ENCODE results near the gene SH3BGRL2.

The SH3BGRL2 gene

DNA sequence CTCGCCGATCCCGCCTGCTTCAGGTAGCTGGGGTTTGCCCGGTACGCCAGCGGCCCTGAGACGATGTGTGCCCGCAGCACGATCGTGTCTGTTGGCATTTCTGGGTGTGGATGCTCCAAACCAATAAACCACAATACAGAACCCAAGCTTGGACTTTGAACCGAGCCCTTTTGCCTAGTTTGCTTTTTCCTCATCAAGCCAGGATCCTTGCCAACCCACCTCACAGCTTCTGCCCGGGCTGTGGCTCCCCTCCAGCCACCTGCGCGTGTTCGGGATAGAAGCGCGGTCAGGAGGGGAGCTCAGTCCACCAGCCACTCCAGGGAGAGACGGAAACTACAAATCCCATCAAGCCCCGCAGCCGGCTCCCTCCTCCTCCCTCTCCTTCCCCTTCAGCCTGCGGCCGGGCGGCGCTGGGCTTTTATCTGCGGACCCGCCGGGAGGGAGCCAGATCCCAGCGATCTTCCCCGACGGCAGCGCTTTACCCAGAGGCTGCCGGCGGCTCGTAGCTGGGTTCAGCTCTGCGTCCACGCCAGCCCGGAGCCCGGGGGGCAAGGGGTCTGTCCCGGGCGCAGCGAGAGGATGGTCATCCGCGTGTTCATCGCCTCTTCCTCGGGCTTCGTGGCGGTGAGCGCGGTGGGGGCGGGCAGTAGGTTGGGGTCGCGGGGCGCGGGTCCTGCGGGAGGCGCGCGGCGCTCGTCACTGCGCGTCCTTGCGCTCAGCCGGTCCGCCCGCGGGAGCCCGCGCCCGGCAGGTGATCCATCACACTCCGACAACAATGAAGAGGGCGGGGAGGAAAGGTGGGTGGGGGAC, at the start of gene SH3BGRL2:
TSS of gene SH3BGRL2 (plus strand) at position 447 of the 810 bp plus-strand sequence. CDS start at position 580, 133 bp downstream.
- no peak for DNase-seq

DNA sequence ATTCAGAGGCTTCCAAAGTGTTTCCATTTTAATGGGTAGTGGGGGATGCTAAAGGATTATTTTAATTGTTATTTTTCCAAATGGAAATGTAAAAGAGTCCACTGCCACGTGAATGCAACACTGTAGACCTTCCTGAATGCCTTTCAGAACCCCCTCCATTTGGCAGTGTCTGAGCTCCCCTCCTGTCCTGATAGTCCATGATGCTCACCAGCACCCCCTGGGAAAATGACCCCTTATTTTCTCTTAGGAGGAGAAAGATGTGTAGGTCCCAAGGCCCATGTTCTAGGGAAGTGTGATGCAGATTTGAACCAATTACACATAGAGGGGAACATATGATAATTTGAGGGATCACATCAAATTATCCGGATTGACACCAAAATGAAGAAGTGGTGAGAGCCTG, 46.8 kb upstream of the SH3BGRL2 start:
- no peak for DNase-seq

GRCh38 chr6:79586548-79586947, 44.6 kb upstream of the SH3BGRL2 start:
- DNase-seq: no peak

DNA sequence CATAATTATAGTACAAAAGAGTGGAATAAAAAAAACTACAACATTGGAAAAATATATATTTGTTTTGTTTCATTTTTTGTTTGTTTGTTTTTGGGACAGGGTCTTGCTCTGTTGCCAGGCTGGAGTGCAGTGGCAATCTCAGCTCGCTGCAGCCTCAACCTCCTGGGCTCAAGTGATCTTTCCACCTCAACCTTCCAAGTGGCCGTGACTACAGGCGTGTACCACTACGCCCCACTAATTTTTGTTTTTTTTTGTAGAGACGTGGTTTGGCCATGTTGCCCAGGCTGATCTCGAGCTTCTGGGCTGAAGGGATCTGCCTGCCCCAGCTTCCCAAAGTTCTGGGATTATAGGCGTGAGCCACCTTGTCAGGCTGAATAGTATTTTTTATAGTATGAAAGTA, 41.4 kb upstream of the SH3BGRL2 start:
- no peak for DNase-seq

DNA sequence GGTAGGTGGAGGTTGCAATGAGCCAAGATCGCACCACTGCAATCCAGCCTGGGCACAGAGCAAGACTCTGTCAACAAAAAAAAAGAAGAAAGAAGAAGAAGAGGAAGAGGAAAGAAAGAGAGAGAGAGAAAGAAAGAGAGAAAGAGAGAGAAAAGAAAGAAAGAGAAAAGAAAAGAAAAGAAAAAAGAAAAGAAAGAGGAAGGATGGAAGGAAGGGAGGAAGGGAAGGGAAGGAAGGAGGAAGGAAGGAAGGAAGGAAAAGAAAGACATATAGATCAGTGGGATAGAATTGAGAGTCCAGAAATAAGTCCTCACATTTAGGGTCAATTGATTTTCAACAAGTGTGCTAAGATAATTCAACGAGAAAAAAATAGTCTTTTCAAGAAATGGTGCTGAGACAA, 34.0 kb upstream of the SH3BGRL2 start:
- DNase-seq: no peak

DNA sequence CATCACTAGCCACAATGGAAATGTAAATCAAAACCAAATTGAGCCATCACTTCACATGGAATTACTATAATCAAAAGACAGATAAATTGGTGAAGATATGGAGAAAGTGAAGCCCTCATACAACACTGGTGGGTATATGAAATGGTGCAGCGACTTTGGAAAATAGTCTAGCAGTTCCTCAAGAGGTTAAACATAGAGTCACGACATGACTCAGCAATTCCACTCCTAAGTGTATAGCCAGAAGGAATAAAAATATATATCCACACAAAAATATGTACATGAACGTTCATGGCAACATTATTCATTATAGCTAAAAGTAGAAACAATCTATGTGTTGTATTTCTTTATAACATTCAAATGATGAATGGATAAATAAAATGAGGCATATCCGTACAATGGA, 33.1 kb upstream of the SH3BGRL2 start:
- no peak for DNase-seq

GRCh38 chr6:79599725-79600259, 31.3 kb upstream of the SH3BGRL2 start:
- DNase-seq: no peak

GRCh38 chr6:79600313-79600712, 30.8 kb upstream of the SH3BGRL2 start:
- DNase-seq: no peak

- DNase-seq: no peak
Observed at GRCh38 chr6:79600812-79601609, 30.1 kb upstream of the SH3BGRL2 start.

GRCh38 chr6:79602859-79603258, 28.3 kb upstream of the SH3BGRL2 start:
- no peak for DNase-seq

DNA sequence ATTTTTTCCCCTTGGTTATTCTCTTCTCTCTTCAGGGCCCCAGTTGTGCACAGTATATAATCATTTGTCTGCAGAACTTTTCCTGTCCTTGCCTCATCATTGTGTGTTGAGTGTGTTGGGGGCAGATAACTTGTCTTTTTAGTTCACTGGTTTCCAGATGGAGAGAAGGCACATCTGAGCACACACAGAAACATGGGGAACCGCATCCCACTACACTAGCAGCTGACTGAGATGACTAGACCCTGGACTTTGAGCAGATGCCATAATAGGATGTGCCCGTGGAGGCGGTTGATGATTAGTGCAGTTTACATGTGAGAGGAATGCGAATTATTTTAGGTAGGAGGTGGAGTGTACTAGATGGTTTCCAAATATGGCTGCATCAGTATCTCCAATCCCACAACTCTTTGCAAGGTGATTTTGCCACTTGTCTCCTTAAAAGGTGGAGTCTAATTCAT, 26.5 kb upstream of the SH3BGRL2 start:
- DNase-seq: no peak

GRCh38 chr6:79605061-79605460, 26.1 kb upstream of the SH3BGRL2 start:
- no peak for DNase-seq

- no peak for DNase-seq
Observed at GRCh38 chr6:79605968-79606764, 25.0 kb upstream of the SH3BGRL2 start.

DNA sequence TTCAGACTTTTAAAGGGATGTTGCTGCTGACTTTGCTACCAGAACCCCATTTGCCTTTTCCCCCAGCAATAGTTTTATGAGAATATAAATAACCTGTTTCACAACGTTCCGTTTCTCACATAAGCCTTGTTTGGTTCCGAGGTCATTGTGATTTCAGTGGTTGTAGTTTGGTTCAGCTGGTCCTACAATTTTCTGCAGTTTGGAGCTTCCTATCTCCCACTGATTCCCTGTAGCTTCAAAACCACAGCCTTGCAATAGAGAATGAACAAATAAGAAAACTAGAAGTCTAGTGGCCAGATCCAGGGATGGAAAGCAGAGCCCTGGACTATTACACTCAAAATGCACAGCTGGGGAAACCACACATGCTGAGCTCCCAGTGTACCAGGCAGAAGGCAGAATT, 24.1 kb upstream of the SH3BGRL2 start:
- no peak for DNase-seq

DNA sequence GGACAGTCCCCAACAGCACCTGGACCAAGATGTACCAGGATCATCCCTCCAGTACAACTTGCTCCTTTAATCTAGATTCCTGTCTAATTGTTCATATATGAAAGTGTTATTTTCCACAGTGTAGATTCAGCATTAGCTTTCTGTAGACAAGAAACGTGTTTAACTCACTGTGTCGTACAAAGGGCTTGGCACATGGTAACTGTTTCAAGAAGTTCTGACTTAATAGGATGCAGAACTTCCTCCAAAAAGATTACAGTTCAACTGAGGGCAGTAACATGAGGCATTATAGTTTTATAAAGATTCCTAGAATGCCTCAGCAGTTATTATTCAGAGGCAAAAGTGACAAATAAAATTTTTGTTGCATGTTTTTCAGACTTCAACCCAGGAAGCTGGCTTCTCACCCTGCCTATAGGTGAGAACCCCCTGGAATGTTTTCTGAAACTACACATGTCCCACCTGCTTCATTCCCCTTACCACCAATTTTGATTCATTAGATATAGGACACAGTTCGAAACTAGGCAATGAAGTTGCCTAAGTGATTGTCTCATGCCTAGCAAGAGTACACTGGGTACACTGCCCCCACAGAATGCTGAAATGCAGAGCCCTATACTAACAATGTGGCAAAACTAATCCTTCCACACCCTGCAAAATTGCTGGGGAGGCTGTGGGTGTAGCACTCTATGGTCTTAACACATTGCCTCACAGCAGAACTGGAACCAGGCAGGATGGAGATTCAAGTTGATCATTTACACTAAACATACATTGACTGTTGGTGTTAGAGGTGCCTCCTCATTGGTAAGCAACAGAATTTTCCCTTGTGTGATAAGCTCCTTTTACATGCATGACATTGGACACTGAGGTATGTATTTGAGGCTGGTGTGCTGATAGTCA, 22.6 kb upstream of the SH3BGRL2 start:
- DNase-seq: no peak

- no peak for DNase-seq
Observed at GRCh38 chr6:79609225-79609595, 21.9 kb upstream of the SH3BGRL2 start.

- no peak for DNase-seq
Observed at GRCh38 chr6:79610306-79611009, 20.7 kb upstream of the SH3BGRL2 start.

- no peak for DNase-seq
Observed at GRCh38 chr6:79612457-79612856, 18.7 kb upstream of the SH3BGRL2 start.

DNA sequence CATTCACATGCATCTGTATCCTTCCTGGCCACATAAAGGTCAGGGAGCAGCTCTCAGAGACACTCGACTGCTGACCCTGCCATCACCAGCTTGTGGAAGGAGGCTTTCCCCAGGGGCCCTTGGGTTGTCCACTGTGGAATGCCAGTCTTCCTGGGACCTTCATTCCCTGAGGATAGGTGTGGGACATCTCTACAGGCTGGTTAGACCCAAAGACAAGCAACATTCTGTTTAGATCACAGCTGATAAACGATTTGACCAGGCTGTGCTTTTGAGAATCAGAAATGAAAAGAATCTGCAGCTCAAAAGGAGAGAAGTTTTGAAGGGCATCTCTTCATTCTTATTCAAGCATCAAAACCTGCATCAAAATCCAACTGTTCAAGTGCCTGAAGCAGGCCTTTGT, 18.2 kb upstream of the SH3BGRL2 start:
- no peak for DNase-seq

DNA sequence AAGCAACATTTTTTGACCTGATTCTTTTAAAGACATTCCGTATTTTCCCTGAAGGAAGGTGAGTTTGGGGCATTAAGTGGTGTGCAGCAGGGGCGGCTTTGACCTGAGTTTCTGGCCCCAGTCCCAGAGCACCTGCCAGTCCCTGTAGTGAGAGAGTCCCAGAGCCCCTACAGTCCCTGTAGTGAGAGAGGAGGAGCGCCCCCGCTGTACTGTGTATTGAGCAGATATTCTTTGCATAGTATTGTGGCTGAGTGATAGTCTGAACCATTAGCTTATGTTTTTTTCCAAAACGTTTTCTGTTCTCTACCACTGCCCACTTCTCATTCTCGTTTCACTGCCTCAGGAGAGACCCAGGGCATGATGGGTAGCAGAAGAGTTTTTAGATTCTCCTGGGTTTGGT, 17.2 kb upstream of the SH3BGRL2 start:
- no peak for DNase-seq

Measured in activated CD4-positive, CD25-positive, alpha-beta regulatory T cell (primary cell).